GM12801 (cell line): ENCODE measurements around the gene PLA2G6.

Experiments used
- TF ChIP-seq, protein P1 (sequence below): IDR thresholded peaks from one replicate; pipeline ENCODE4 v1.5.1; 2011; ENCODE audit warnings: control low read depth; ENCODE audit not compliant: insufficient read length; ENCODE audit errors: extremely low read depth

The PLA2G6 gene

DNA sequence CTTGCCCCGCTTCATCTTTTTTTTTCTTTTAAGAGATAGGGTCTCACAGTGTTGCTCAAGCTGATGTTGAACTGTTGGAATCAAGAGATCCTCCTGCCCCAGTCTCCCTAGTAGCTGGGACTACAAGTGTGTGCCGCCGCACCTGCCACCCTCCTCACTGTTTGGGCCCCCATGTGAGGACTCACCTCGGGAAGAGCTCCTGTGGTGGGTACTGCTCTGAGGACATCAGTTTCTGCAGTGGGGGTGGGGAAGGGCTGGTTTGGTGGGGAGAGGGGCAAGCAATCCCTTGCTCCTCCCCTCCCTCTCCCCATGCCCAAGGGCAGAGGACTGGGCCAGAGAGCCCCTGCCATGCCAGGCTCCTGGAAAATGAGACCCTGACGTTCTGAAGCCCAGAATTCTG lies 96.1 kb downstream of the PLA2G6 start:
- TF ChIP-seq, protein P1, sequence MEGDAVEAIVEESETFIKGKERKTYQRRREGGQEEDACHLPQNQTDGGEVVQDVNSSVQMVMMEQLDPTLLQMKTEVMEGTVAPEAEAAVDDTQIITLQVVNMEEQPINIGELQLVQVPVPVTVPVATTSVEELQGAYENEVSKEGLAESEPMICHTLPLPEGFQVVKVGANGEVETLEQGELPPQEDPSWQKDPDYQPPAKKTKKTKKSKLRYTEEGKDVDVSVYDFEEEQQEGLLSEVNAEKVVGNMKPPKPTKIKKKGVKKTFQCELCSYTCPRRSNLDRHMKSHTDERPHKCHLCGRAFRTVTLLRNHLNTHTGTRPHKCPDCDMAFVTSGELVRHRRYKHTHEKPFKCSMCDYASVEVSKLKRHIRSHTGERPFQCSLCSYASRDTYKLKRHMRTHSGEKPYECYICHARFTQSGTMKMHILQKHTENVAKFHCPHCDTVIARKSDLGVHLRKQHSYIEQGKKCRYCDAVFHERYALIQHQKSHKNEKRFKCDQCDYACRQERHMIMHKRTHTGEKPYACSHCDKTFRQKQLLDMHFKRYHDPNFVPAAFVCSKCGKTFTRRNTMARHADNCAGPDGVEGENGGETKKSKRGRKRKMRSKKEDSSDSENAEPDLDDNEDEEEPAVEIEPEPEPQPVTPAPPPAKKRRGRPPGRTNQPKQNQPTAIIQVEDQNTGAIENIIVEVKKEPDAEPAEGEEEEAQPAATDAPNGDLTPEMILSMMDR = no peak

DNA sequence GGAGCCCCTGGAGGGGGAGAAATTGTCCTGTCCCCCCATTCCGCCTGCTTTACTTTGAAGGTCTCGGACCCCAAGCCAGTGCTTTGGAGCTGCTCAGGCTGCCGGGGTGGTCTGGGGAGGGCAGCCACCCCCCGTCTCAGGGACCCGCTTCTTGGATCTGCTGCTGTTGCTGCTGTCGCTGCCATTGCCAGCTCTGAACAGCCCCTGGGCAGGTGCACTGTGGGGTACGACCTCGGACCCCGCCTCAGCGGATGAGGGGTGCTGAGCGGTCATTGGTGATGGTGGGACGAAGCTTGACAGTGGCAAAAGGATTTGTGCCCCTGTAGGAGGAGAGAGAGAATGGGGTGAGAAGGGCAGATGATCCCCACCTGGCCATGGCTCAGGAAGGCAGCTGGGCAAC lies 96.6 kb downstream of the PLA2G6 start:
- TF ChIP-seq, protein P1 = no peak

DNA sequence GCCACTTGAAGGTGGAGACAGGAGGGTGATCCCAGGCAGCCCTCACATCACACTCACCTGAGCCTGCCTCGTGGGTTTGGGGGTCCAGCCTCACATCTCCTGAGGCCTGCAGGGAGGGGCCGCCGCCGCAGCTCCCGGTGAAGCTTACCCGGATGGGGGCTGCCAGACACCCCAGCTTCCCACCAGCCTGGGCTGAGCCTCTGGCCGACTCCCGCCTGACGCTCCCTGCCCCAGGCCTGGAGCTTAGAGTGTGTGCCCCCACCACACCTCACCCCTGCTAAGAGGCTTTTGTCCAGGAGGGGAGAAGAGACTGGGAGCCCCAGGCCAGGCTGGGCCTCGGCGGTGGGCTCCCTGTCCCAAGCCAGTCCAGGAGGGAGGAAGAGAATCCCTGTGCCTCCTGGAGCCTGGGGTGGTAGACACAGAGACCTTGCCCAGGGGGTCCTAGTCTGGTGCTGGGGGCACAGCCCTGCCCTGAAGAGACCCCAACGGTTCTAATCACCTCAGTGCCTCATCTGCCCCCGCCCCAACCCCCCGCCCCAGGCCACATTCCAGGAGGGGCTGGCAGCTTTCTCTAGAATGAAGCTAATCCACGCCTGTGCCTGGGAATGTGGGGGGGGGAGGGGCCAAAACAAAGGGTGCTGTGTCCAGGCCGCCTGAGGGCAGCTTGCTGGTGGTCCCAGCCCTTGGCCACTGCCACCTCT lies 97.5 kb downstream of the PLA2G6 start, which contains the start of gene SLC16A8:
Gene SLC16A8, minus strand, starts transcription at position 254 of the 701 bp plus-strand sequence. CDS start 1,311 bp downstream, outside the sequence.
- TF ChIP-seq, protein P1 = no peak

DNA sequence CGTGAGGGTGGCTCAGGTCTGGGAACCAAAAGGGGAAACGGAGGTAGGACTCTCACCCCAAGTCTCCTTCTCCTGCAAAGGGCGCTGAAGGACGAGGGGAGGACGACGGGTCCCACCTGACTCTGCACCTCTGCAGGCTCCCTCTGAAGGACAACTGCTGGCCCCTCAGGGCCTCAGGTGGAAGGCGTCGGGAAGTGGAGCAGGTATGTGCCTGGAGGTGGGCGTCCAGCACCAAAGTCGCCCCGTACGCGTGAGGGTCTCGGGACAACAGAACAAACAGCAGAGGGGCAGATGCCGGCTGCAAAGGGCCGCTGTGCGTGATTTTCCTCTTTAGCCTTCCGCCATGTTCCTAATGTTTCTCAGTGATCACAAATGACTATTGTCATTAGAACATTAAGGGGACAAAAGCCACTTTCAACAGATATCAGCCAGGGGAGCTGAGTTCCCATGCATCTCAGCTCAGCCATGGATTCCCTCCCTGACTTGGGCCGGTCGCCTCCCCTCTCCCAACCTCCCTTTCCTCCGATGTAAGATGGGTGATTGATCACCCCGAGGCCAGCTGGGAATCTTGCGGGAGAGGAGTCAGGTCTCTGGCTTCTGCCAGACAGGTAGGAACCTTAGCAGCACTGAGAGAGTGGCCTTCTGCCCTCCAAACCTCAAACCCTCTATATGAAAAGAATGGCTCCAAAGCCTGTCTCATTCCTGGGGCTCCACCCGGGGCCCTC lies 98.5 kb downstream of the PLA2G6 start:
- TF ChIP-seq, protein P1 = no peak

DNA sequence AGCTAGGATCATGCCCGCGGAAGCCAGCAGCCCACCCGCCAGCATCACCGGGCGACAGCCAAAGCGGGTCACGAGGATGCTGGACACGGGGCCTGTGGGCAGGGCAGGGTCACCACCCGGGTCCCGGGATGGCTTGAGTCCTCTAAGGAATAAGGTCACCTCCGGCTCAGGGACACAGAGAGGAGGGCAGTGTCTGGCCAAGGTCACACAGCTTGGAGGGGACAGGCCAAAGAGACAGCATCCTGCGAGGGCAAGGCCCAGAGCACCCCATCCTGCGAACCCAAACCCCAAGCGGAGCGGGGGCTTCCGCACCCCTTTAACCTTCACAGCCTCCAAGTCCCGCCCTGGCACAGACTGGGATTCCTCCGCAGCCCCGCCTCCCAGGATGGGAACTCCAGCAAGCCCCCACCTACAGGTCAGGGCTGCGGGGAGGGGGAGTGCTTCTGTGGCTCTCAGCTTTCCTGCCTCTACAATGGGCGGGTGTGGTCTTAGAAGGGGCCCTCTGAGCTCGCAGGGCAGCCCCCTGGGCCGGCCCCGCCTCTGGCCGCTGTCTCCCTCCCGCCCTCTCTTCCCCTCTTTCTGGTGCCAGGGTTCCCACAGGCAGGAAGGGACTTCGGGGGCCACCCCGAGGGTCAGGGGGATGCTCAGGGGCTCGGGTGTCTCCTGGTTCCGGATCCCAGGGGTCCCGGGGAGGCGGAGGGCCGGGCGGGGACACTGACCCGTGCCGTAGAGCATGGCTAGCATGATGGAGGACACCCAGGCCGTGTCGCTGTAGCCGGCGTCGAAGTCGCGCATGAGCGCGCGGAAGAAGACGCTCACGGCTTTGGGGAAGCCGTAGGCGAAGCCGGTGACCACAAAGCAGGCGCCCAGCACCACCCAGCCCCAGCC lies 99.4 kb downstream of the PLA2G6 start:
- TF ChIP-seq, protein P1 = no peak

DNA sequence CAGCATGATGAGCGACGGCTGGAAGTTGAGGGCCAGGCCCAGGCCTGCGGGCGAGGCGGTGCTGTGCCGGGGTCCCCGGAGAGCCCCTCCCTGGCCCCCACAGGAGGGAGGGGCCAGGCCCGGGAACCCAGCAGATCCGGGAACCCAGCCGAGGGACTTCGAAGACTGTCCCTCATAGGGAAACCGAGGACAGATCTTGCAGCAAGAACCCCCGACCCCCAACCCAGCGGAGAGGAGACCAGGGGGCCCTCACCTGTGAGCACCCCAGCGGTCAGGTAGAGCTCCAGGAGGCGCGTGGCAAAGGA lies 100.0 kb downstream of the PLA2G6 start:
- TF ChIP-seq, protein P1 = no peak

DNA sequence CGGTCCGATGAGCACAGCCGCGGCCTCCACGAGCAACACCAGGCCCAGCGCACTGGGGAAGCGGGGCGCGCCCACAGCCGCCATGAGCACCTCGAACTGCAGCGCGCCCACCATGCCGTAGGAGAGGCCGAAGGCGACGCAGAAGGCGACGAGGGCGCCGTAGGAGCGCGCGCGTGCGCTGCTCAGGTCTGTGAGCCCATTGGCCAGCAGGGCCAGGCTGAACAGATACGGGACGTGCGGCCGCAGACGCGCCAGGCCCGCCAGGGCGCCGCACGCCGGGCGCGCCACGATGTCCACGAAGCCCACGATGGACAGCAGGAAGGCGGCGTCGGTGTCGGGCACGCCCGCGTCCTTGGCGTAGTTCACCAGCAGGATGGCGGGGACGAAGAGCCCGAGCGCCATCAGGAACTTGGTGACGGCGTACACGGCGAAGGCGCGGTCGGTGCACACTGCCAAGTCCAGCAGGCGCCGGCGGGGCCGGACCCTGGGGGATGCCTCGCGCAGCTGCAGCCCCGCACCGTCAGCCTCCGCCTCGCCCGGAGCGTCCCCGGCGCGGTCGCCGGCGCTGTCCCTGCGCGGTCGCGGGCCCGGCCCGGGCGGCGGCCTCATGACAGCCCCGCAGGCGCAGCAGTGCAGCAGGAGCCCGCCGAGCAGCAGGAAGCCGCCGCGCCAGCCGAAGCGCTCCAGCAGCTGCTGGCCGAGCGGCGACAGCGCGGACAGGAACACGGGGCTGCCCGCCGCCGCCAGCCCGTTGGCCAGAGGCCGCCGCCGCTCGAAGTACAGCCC lies 100.6 kb downstream of the PLA2G6 start:
- TF ChIP-seq, protein P1 = no peak
